Liver (tissue), 3 donors: ENCODE results near the gene GBX1.

ENCODE experiments used
- CTCF ChIP-seq: fragments of 150-350 bp; IDR thresholded peaks from 2 replicates; pipeline ENCODE4 v1.5.1; 2017; ENCODE audit warnings: improper control_type of control experiment, low read depth, low read length; ENCODE audit not compliant: missing input control
- FOXA1 ChIP-seq: IDR thresholded peaks from 2 replicates; pipeline ENCODE4 v1.6.1; 2016; ENCODE audit warnings: antibody characterized with exemption
- GABPA ChIP-seq, 2 donors: IDR thresholded peaks in 1 of 2; conservative IDR thresholded peaks in 1 of 2; 2 replicates each; pipeline ENCODE4 v1.6.1; 2016; ENCODE audit warnings: antibody characterized with exemption in 2 of 2, mild to moderate bottlenecking in 1 of 2, moderate library complexity in 1 of 2
- HNF4G ChIP-seq: IDR thresholded peaks from 2 replicates; pipeline ENCODE4 v1.6.1; 2016; ENCODE audit warnings: antibody characterized with exemption
- JUND ChIP-seq, 2 donors: IDR thresholded peaks; 2 replicates each; pipeline ENCODE4 v1.6.1; 2016; ENCODE audit warnings: antibody characterized with exemption in 2 of 2
- MAX ChIP-seq: IDR thresholded peaks from 2 replicates; pipeline ENCODE4 v1.6.1; 2016; ENCODE audit warnings: antibody characterized with exemption
- RAD21 ChIP-seq, 2 donors: IDR thresholded peaks; 2 replicates each; pipeline ENCODE4 v1.6.1; 2016; ENCODE audit warnings: antibody characterized with exemption in 2 of 2, mild to moderate bottlenecking in 2 of 2
- REST ChIP-seq: IDR thresholded peaks from 2 replicates; pipeline ENCODE4 v1.6.1; 2016; ENCODE audit warnings: antibody characterized with exemption, mild to moderate bottlenecking
- SP1 ChIP-seq: IDR thresholded peaks from 2 replicates; pipeline ENCODE4 v1.6.1; 2018; ENCODE audit warnings: antibody characterized with exemption, mild to moderate bottlenecking
- ZBTB33 ChIP-seq: IDR thresholded peaks from 2 replicates; pipeline ENCODE4 v1.6.1; 2016; ENCODE audit warnings: antibody characterized with exemption
- donor health status: healthy.
- donor health status: healthy.

- TF ChIP-seq MAX (no peak), CTCF (no peak), ZBTB33 (no peak), FOXA1 (no peak), RAD21 (IDR thresholded peaks at IDR 0.05) (no peak), JUND (IDR thresholded peaks at IDR 0.05) (no peak), GABPA (IDR thresholded peaks at IDR 0.05 in 1 of 2, conservative IDR thresholded peaks at IDR 0.05 in 1 of 2) (no peak), SP1 (no peak), REST (no peak), HNF4G (no peak)
Observed at GRCh38 chr7:151118108-151119054, 49.1 kb downstream of the GBX1 start.
